HG02943 (cell line): ENCODE measurements around the gene KANK2.
A peak's percentile ranks its signal among the peaks of the same experiment; 100 is the strongest.

Source experiments
- ATAC-seq: cut with Tn5 transposase; IDR thresholded peaks from one replicate; pipeline ENCODE4 v1.9.1; 2021; ENCODE audit warnings: mild to moderate bottlenecking, low read depth, moderate library complexity; ENCODE audit not compliant: unreplicated experiment

The KANK2 gene

GRCh38 chr19:11197291-11198174 lies at the start of gene KANK2:
TSS of gene KANK2 (minus strand) at chr19:11197545. CDS start at chr19:11194511, 3,034 bp downstream.
- ATAC-seq = peak; percentile 63

DNA sequence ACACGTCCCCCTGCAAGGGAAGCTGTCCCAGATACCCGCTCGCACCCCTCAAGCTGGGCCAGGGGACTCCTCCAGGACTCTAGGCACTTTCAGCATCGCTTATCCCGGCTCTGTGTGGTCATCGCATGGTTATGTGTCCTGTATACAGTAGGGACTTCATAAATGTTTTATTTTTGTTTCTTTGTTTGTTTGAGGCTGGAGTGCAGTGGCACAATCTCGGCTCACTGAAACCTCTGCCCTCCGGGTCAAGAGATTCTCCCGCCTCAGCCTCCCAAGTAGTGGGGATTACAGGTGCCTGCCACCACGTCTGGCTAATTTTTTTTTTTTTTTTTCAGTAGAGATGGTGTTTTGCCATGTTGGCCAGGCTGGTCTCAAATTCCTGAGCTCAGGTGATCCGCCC lies 49.6 kb upstream of the KANK2 start:
- ATAC-seq = no peak

GRCh38 chr19:11244846-11245589 lies 47.7 kb upstream of the KANK2 start:
- no peak for ATAC-seq

- no peak for ATAC-seq
These were observed 46.4 kb upstream of the KANK2 start for GRCh38 chr19:11243798-11244169.

- ATAC-seq = no peak
These were observed 45.8 kb upstream of the KANK2 start for GRCh38 chr19:11242864-11243797.

DNA sequence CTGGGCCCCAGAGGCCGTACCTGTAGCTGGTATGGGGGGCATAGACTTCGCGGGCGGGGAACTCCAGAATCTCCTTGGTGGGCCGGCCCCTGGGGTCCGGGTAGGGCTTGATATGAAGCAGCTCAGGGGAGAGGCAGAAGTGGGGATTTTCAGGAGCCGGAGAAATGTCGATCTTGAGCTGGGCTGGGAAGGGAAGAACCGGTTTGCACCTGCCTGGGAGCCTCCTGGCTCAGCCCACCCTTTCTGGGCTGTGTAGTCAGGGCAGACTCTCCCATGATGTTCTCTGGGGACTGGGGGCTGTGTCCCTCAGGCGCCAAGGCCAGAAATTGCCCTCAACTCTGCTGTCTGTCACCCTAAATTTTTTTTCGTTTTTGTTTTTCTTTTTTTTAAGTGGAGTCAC lies 44.7 kb upstream of the KANK2 start:
- no peak for ATAC-seq

DNA sequence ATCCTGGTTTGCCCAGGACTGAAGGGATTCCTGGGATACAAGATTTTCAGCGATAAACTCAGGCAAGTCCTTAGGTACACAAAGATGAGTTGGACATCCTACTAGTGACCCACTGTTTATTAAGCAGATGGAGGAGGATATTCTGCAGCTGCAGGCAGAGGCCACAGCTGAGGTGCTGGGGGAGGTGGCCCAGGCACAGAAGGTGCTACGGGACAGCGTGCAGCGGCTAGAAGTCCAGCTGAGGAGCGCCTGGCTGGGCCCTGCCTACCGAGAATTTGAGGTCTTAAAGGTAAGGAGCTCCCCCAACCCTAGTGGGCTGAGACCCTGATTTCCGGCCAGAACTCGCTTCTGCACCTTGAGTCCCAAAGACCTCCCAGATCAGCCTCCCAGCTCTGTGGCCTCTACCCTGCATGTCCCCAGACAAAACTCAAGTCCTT lies 42.7 kb upstream of the KANK2 start:
- ATAC-seq = no peak

- no peak for ATAC-seq
These were observed 42.1 kb upstream of the KANK2 start, which contains the start of gene ANGPTL8 for GRCh38 chr19:11239377-11240000. TSS of gene ANGPTL8 (plus strand) at chr19:11239619. CDS start at chr19:11239638, 19 bp downstream.

- no peak for ATAC-seq
These were observed 41.5 kb upstream of the KANK2 start for GRCh38 chr19:11238781-11239376.

GRCh38 chr19:11238041-11238440 lies 40.7 kb upstream of the KANK2 start:
- ATAC-seq = no peak

DNA sequence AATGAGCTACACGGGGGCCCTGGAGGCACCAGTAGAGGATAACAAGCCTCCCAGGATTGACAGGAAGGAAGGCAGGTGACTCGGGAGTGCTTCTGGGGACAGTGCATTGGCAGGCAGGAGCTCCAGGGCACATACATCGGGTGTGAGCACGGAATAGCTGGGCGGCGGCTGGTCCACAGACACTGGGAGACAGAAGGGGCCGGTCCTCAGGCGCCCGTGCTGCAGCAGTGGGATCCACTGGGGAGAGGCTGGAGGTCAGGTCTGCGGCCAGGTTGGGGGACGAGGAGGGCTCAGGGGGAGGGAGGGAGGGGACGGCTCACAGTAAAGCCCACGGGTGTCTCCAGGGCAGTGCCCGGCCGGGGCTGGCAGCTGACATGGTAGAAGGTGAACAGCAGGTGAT lies 40.0 kb upstream of the KANK2 start:
- no peak for ATAC-seq

- no peak for ATAC-seq
These were observed 39.3 kb upstream of the KANK2 start for GRCh38 chr19:11236324-11237301.

- ATAC-seq = no peak
These were observed 37.2 kb upstream of the KANK2 start for GRCh38 chr19:11234486-11235075.

GRCh38 chr19:11233073-11233472 lies 35.7 kb upstream of the KANK2 start:
- no peak for ATAC-seq

GRCh38 chr19:11232555-11232954 lies 35.2 kb upstream of the KANK2 start:
- no peak for ATAC-seq

GRCh38 chr19:11230621-11231386 lies 33.5 kb upstream of the KANK2 start:
- ATAC-seq = no peak

DNA sequence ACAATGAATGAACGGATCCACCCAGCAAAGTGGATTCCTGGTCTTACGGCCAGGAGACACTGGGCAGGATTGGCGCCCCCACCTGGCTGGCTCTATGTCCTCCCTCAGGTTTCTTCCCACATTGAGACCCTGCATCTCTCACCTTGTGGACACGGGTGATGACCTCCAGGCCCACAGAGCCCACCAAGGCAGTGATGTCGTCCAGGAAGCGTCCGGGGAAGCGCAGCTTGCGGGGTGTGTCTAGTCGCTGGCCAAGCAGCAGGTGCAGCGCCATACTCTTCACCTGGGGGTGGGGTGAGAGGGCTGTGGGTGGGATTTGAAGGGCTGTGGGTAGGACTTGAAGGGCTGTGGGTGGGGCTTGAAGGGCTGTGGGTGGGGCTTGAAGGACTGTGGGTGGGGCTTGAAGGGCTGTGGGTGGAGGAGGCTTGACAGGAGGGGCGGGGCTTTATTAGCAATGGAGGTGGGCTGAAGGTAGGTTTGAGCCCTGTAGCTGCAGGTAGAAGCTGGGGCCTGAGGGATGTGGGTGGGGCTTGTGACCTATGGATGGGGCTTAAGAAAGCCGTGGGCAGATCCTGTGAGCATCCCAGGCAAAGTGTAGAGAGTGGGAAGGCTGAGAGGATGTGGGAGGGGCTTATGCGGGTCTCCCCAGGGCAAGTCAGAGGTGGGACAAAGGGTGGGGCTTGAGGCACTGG lies 30.0 kb upstream of the KANK2 start:
- no peak for ATAC-seq
